Activated CD4-positive, alpha-beta T cell treated with anti-CD3 and anti-CD28 coated beads, Interleukin-2, Interleukin-4, amounts not matched to agents 100 ng/mL and 50 ng/mL, durations not matched to agents 16 hours and 8 hours (primary cell): ENCODE results near the gene ST7.
A peak's percentile ranks its signal among the peaks of the same experiment; 100 is the strongest.
"Not testable (repeated sequence)": the region's sequence is repeated elsewhere in the genome, so short reads cannot be mapped to it uniquely, and the experiment has no call there.

Experiments
- DNase-seq: peaks from one replicate; pipeline ENCODE4 v3.0.0-alpha.2; 2020; ENCODE audit warnings: low spot score

The ST7 gene, protein sequence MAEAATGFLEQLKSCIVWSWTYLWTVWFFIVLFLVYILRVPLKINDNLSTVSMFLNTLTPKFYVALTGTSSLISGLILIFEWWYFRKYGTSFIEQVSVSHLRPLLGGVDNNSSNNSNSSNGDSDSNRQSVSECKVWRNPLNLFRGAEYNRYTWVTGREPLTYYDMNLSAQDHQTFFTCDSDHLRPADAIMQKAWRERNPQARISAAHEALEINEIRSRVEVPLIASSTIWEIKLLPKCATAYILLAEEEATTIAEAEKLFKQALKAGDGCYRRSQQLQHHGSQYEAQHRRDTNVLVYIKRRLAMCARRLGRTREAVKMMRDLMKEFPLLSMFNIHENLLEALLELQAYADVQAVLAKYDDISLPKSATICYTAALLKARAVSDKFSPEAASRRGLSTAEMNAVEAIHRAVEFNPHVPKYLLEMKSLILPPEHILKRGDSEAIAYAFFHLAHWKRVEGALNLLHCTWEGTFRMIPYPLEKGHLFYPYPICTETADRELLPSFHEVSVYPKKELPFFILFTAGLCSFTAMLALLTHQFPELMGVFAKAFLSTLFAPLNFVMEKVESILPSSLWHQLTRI

DNA sequence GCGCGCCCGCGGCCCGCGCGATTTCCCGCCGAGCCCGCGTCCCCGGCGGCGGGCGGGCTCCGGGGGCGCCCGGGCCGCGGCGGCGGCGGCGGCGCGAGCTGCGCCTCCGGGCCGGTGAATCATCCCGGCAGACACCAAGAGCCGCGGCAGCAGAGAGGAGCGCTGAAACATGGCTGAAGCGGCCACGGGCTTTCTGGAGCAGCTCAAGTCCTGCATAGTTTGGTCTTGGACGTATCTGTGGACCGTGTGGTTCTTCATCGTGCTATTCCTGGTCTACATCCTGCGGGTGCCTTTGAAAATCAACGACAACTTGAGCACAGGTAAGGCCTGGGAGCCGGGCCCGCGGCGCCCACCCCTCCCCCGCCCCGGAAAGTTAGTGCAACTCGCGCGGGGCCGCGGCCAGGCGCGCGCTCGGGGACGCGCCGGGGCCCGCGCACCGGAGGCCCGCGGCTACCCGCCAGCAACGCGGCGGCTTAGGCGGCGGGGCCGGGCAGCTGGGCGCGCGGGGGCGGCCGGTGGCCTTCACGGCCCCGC lies at the start of gene ST7:
Gene ST7 (plus strand): TSS at position 130 of the 534 bp plus-strand sequence. CDS start 40 bp downstream, at position 170.
- peak; percentile 53 for DNase-seq

DNA sequence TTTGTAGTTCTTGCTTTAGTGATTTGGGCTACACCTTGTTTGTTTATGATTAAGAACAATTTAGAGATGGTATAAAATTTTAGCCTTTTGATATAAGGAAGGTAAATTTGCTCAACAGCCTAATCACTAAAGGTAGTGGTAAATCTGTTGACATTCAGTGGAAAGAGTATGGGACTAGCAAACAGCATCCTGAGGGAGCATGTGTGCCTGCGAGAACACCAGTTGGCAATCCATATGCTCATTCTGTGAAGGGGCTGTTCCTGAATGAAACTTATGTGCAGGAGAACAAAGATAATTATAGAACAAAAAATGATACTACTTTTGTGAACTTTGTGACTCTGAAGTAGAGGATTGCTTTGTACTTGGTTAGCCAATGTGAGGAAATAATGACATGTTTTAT lies 46.9 kb upstream of the ST7 start:
- DNase-seq: no peak

DNA sequence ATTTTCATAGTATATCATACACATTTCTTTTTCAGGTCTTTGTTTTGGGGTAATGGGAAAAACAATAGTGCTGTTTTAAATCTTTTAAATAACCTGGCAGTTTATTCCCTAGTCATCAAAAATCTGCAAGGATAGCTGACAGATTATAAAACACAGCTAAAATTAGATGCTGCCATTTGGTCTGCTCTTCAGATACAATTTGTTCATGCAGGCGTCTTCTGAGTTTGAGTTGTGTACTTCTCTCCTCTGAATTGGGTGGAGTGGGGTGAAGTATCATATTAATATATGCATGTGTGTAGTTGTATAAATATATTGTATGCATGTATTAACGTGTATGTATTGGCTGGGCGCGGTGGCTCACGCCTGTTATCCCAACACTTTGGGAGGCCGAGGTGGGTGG lies 42.9 kb upstream of the ST7 start:
- DNase-seq: no peak

DNA sequence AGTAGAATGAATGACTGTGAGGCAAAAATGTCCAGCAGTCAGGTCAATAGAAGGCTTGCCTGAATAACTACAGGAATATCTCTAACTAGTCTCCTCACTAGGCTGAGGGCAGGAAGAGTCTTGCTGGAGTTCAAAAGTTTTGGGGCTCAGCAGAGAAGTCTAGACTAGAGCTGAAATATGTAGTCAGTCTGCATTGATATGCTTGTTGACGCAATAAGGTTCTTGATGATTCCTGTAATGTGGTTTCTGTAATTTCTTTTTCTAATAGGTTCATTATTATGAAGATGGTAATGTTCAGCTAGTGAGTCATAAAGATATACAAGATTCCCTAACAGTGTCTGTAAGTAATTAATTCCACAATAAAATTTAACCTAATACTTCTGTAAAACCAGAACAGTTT lies 41.5 kb upstream of the ST7 start:
- no peak for DNase-seq

DNA sequence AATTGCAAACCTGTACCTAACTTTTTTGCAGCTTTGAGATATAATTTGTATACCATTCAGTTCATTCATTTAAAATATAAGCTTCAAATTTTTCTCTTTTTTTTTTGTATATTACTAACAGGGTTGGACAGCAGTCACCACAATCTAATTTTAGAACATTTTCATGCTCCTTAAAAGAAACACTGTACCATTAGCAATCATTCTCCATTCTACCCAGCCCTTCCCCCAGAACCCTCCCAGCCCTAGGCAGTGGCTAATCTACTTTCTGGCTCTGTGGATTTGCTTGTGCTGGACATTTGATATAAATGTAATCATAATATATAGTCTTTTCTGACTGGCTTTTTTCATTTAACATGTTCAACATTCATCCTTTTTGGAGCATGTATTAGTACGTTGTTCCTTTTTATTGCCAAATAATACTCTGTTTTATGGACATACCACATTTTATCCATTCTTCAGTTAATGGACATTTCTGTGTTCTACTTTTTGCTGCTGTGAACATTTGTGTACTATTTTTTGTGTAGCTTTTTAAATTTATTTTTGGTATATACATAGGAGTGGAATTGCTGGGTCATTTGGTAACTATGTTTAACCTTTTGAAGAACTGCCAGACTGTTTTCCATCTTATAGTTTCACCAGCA lies 40.9 kb upstream of the ST7 start:
- DNase-seq: no peak

DNA sequence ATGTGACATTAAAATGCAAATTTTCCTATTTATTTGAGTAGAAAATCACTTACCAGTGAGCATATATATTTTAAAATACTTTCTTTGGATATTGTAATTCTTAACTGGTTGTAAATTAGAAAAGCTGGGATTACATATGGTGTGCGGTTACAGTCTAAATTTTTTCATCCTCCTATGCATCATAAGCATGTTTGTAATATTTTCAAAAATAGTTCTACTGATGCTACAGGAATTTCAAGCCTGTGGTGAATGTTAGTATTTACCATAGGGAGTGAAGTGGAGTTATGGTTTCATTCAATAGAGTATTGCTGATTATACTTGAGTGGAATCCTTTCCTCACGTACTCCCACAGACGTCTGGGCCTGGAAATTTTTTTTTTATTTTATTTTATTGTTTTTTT lies 34.6 kb upstream of the ST7 start:
- DNase-seq: no peak

DNA sequence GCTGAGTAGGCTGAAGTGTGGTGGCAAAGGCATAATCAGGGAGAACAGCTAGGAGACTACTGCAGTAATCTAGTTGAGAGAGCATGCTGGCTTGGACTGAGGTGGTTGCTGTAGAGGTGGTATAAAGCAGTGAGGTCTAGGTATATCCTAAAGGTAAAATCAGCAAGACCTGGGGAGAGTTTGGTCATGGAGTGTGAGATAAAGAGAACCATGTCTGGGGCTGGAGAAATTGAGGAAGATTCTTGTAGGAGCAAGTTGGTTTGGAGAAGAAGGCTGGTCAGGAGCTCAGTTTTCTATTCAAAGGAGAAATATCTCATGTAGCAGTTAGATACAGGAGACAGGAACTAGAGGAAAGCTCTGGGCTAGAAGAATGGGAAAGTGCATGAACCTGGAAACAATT lies 32.9 kb upstream of the ST7 start:
- DNase-seq: no peak

DNA sequence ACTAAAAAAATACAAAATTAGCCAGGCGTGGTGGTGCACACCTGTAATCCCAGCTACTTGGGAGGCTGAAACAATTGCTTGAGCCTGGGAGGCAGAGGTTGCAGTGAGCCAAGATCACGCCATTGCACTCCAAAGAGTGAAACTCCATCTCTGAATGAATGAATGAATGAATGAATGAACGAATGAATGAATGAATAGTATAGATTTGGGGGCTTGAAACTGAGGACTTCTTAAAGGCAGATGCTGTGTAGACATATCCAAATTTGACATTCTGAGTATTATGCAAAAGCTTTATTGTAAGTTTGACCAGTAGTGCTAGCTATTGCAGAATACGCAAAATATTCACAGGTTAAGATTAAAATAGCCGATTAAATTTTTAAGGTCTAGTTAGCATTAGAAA lies 30.8 kb upstream of the ST7 start:
- DNase-seq: no peak

DNA sequence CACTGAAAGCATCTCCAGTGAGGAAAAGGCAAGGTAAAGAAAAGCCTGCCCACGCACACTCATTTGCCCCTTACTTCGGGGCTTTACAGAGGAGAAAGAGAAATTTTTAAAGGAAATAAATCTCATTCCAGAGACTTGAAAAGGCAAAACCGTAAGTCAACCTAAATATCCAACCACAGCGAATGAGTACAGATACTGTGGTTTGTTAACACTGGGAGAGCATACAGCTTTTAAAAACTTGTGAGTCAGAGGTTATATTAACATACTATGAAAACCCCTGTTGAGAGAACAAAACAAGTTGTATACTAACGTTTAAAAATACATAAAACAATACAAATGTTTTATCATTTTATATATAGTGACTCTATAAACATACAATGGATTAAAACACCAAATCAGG lies 28.6 kb upstream of the ST7 start:
- DNase-seq: no peak

DNA sequence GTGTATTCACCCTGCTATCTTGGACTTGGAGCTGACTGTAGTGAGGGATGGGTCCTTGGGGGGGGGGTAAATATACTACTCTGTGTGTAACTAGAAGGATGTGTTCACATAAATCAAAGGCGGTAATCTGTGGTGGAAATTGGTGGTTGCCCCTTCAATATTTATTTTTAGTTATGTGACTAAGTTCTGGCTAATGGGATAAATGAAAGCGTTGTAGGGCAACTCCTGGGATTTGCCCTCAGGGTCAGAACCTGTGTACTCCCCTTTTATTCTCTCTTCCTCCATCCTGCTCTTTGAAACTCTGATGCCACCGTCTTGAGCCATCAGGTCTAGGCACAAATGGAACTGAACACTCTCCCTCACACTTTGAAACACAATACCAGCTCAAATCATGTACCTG lies 24.3 kb upstream of the ST7 start:
- no peak for DNase-seq

DNA sequence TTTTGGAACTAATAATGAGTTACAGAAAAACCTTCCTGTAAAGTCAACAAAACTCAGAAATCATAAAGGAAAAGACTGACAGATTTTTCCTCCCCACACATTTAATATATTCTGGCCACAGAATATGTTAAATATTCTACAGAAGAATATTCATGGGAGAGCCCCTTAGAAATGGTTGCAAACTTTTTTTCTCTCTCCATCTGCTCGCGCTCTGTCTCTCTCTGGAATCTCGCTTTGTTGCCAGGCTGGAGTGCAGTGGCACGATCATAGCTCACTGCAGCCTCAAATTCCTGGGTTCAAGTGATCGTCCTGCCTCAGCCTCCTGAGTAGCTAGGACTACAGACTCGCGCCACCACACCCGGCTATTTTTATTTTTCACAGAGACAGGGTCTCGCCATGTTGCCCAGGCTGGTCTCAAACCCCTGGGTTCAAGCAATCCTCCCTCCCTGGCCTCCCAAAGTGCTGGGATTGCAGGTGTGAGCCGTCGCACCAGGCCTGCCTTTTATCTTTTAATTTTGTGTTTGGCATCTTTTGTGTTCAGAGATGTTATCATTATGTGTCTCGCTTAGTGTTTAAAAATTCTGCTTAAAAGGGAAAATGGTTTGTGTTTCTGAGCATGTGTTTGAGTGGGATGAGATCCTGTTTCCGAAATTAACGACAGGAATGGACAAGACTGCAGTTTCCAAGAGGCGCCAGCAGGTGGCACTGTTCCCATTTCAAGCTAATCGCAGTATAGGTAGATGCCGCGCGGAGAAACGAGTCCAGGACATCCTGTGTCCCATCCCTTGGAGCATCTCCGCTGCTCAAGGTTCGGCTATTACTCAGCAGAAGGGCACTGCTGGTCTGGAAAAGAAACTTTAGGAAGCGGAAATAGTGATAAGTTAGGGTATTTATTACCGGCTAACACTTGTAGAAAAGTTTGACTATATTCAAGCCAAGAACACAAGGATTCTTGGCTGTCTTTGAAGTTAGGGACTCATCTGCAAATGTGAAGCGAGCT lies 23.1 kb upstream of the ST7 start:
- peak; percentile 75 for DNase-seq

DNA sequence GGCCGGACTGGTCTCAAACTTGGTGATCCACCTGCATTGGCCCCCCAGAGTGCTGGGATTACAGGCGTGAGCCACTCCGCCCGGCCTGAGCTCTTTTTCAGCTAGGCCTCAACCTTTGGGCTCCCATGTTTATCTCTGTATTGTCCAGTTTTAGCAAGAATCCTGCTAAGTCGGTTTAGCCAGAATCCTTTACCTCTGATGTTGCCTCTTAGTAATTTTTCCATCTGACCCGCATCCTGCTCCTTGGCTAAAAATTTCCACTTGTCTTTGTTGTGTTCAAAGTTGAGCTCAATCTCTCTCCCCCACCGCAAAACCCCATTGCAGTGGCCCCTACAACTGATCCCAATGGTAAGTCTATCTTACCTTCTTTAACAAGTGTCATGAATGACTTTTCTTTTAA lies 20.7 kb upstream of the ST7 start:
- no peak for DNase-seq

DNA sequence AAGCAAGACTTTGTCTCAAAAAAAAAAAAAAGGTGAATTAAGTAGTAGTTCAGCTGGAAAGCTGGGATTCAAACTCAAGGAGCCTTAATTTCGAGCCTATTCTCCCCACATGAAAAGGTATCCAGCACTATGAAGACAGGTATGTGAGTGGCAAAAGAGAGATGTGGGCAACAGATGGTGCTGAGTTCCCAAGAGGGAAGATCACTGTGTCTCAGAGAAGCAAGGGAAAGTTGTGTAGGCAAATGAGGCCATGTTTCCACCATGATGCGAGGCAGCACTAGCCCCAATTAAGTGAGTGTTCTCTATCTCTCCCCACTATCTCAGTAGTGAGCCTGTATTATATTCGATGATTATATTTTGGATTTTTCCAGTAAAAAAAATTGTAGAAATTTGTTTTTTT lies 19.8 kb upstream of the ST7 start:
- no peak for DNase-seq

DNA sequence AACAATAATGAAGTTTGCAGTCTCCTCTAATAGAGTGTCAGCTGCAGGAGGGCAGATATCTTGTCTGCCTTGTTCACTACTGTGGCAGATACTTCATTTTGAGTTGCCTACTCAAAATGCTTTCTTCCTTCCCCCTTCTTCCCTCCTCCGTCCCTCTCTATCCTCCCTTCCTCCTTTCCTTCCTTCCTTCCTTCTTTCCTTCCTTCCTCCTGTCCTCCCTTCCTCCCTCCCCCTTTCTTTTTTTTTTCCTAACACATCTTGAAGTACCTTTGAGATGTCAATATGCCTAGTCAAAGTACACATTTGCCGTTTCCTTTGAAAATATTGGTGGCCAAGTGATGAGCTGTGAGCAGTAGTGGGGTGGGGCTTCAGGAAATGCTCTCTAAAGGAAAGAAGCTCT lies 18.7 kb upstream of the ST7 start:
- no peak for DNase-seq

DNA sequence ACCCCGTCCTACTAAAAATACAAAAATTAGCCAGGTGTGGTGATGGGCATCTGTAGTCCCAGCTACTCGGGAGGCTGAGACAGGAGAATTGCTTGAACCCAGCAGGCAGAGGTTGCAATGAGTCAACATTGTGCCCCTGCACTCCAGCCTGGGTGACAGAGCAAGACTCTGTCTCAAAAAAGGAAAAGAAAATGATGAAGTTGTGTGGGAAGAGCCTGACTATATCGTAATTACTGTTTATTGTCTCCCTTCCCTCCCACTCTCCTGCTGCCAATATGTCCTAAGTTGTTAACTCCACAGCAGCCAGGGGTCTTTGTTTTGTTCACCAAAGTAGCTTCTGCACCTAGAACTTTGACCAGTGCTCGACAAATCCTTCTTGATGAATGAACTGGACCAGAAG lies 16.5 kb upstream of the ST7 start:
- not testable (repeated sequence) for DNase-seq

DNA sequence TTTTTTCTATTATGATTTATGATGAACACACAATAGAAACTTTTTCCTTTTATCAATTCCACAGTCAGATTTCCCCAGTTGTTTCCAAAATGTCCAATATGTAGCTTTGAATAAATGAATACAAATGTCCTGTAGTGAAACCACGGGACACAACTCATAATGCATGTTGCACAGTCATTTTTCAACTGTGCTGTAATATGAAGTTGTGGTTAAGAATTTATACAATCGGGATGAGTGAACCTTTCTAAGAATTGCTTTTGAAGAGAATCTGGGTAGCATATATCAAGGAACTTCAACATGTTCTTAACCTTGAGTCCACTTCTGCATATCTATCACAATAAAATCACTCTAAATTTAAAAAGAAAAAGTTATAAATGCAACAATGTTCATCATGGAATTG lies 14.6 kb upstream of the ST7 start:
- peak; percentile 50 for DNase-seq

DNA sequence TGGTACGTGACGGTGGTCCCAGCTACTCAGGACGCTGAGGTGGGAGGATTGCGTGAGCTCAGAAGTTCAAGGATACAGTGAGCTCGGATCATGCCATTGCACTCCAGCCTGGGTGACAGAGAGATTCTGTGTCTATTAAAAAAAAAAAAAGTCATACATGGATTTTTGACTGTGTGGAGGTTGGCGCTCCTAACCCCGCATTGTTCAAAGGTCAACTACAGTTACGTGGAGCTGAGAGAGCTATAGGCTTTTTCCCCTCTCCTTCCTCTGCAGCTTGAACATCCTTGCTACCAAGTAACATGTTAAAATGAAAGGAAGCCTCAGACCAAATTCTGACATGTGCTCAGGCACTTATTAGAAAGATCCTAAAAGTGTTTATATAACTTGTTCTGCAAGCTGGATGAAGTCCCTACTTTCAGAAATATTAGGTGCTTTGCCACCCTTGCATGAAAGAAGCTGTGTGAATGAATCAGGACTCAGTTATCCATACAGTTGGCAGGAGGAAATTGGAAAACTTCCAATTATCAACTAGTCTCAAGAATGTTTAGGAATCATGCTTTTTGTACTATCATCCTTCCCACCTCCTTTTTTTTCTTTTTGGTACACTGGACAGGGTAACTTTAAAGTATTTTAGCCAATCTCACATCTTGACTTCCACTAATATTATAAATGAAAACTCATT lies 12.5 kb upstream of the ST7 start:
- no peak for DNase-seq

DNA sequence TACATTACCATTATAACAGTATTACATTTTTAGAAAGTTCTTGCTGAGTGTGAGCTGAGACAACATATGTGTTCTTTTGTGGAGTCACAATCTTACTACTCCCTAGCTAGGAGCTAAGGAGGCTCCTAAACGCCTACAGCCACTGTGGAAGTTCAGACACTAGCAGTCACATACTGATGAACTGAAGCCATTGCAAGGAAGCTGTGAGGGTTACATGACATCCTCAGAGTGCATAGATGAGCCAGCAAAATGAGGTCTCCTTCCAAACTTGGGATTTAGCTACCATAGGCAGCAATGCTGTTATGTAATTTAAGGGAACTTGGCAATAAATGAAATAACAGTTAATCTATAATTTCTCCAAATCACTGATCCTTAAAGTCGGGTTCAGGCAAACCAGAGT lies 10.8 kb upstream of the ST7 start:
- no peak for DNase-seq

DNA sequence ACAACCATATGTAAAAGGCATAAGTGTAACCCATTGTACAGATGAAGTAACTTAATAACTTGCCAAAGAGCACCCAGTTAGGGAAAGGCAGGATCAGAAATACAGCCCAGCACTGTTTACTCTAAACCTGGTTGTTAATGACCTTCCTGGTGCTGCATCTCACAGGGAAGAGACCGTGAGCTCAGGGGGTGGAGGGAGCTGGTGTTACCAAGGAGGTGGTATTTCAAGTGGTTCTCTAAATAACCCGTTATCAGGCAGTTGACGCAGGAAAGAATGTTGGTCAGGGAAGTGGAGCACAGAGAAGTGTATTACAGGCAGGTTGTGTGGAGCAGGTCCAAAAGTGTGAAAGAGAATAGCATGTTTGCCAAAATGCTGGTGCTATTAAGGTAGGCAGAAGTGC lies 4.4 kb upstream of the ST7 start:
- no peak for DNase-seq

DNA sequence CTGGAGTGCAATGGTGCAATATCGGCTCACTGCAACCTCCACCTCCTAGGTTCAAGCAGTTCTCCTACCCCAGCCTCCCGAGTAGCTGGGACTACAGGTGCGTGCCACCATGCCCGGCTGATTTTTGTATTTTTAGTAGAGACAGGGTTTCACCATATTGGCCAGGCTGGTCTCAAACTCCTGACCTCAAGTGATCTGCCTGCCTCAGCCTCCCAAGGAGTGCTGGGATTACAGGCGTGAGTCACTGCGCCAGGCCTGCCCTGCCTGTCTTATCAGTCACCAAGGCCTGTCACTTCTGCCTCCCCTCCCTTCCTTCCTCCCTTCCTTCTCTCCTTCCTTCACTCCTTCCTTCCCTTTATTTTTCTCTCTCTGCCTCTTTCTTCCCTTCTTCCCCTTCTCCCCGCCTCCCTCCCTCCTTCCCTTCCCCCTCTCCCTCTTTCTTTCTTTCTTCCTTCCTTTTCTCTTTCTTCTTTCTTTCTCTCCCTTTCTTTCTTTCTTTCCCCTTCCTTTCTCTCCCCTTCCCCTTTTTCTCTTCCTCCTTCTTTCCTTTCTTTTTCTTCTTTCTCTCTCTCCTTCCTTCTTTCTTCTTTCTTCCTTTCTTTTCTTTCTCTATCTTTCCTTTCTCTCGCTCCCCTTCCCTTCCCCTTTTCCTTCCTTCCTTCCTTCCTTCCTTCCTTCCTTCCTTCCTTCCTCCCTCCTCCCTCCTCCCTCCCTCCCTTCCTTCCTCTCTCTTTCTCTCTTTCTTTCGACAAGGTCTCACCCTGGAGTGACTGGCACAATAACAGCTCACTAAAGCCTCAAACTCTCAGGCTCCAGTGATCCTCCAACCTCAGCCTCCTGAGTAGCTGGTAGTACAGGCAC lies 3.1 kb upstream of the ST7 start:
- no peak for DNase-seq
